Kidney glomerular epithelial cell (primary cell): ENCODE data around the gene LRMDA.

ENCODE experiments used
- DNase-seq: peaks from one replicate; lab custom pipeline; 2025; lab: John Stamatoyannopoulos, UW

The LRMDA gene

GRCh38 chr10:76399226-76399625 is 967.8 kb downstream of the LRMDA start:
- no peak for DNase-seq

- DNase-seq = no peak
Observed at GRCh38 chr10:76401006-76401405, 969.6 kb downstream of the LRMDA start.

- DNase-seq = no peak
Observed at GRCh38 chr10:76403912-76404311, 972.5 kb downstream of the LRMDA start.

- no peak for DNase-seq
Observed at GRCh38 chr10:76404531-76404930, 973.1 kb downstream of the LRMDA start.

GRCh38 chr10:76405922-76406321 is 974.5 kb downstream of the LRMDA start:
- DNase-seq = no peak

GRCh38 chr10:76408646-76409045 is 977.2 kb downstream of the LRMDA start:
- DNase-seq = no peak

- DNase-seq = no peak
Observed at GRCh38 chr10:76411729-76412435, 980.5 kb downstream of the LRMDA start.

- DNase-seq = no peak
Observed at GRCh38 chr10:76415554-76415953, 984.1 kb downstream of the LRMDA start.

- no peak for DNase-seq
Observed at GRCh38 chr10:76416642-76417041, 985.2 kb downstream of the LRMDA start.

- no peak for DNase-seq
Observed at GRCh38 chr10:76420725-76421124, 989.3 kb downstream of the LRMDA start.

GRCh38 chr10:76422769-76423168 is 991.3 kb downstream of the LRMDA start:
- peak; percentile 13 for DNase-seq

GRCh38 chr10:76428551-76429367 is 997.3 kb downstream of the LRMDA start:
- DNase-seq = peak; percentile 91

- DNase-seq = no peak
Observed at GRCh38 chr10:76429368-76430060, 998.1 kb downstream of the LRMDA start.

- no peak for DNase-seq
Observed at GRCh38 chr10:76430061-76430645, 998.7 kb downstream of the LRMDA start.

- DNase-seq = no peak
Observed at GRCh38 chr10:76432016-76433012, 1000.9 kb downstream of the LRMDA start.

GRCh38 chr10:76433161-76434005 is 1002.0 kb downstream of the LRMDA start:
- DNase-seq = no peak

GRCh38 chr10:76435157-76435556 is 1003.7 kb downstream of the LRMDA start:
- DNase-seq = no peak

- no peak for DNase-seq
Observed at GRCh38 chr10:76436401-76436811, 1005.0 kb downstream of the LRMDA start.

GRCh38 chr10:76436981-76437380 is 1005.6 kb downstream of the LRMDA start:
- no peak for DNase-seq

GRCh38 chr10:76440426-76440825 is 1009.0 kb downstream of the LRMDA start:
- DNase-seq = no peak
